HT-29 (cell line): ENCODE results near the gene CELF2. TPM values are rescaled to one million over a fixed set of nuclear protein-coding genes. Genes with fewer than 3 reads are reported as not detected.
"Not testable (repeated sequence)": the region's sequence is repeated elsewhere in the genome, so short reads cannot be mapped to it uniquely, and the experiment has no call there.

Source experiments
- DNase-seq: peaks from one replicate; pipeline ENCODE4 v3.0.0-alpha.2; 2015; ENCODE audit warnings: low spot score
- total RNA-seq: library from RNA; depleted of rRNA; stranded (reverse); fragments of >200 nt; shearing (Covaris generic); gene quantifications from 2 replicates; pipeline ENCODE4 v1.2.3, GENCODE V29; 2014; rRNA removed

The CELF2 gene
- not detected in 2 replicates for total RNA-seq

DNA sequence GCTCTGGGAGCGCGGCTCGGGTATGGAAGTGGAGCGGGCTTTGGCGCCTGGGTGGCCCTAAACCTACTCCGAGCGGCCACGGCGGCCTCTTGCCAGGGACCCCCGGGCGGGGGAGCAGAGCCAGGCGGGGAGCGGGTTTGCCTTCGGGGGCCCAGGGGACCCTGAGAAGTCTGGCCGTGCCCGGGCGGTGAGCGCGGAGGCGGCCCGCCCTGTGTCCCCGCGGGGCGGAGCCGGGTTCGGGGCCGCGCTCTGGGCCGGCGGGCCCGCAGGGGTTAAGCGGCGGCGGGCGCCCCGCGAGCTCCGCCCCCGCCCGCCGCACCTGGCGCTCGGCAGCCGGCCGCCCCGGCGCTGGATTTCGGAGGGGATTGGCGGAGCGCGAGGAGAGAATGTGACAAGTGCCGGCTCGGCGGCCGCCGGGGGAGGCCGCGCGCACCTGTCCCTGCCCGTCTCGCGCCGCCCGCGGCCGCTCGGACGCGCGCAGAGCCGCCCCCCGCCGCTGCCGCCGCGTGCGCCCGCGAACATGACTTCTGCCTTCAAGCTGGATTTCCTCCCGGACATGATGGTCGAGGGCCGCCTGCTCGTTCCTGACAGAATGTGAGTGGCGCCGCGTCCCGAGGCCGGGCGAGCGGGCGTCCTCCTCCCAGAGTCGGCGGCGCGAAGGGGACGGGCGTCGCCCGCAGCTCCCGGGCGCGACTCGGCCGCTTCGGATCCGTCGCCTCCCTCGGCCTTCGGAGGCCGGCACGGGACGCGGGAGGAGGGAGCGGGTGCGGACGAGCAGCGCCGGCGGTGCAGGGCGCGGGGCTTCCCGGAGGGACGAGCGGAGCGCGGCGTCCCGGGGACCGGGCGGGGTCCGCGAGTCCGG lies at the start of gene CELF2:
Gene CELF2, plus strand, starts transcription at position 303 of the 862 bp plus-strand sequence. Its CDS starts 218 bp downstream, at position 521.
- DNase-seq: no peak

DNA sequence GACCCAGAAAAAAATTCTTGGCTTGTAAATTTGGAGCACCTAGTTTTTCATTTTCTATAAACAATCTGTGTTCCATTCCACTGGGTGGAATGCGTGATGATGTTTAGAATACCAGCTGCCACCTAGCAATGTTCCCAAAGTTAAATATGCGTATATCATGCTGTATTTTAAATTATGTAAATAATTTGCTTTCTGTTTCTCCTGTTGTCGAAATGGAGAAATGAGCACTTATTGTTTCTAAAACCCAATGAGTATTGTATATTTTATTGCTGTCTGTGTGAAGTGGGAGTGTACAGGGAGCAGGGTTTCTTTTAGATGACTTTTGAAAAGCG lies 49.4 kb upstream of the CELF2 start:
- DNase-seq: no peak

DNA sequence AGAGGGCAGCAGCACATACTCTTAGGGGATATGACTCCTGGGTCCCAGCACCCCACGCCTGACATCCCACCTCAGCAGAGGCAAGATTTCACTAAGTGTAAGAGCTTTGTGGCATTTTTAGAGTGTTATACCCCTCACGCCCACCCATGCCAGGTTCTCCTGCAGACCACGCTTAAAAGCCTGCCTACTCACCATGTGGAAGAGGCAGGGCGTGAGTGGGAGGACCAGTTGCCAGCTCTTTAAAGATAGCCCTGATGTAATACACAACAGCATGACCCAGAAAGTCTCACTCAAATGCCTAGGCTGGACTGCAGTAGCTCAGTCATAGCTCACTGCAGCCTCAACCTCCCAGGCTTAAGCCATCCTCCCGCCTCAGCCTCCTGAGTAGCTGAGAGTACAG lies 44.4 kb upstream of the CELF2 start:
- DNase-seq: no peak

DNA sequence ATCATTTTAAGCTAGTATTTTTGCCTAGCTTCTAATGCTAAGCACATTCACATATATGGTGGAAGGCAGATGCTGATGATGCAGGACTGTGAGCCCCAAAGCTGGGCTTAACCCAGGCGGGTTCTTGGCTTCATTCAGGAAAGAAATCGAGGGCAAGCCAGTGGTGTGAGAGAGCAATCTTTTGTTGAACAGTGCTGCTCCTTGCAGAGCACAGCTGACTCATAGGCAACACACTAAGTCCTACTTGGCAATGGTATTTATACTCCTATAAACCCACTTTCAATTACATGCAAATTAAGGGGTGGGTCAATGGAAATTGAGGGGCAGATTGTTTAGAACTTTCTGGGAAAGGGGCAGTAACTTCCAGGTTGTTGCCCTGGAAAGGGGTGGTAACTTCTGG lies 42.0 kb upstream of the CELF2 start:
- no peak for DNase-seq

DNA sequence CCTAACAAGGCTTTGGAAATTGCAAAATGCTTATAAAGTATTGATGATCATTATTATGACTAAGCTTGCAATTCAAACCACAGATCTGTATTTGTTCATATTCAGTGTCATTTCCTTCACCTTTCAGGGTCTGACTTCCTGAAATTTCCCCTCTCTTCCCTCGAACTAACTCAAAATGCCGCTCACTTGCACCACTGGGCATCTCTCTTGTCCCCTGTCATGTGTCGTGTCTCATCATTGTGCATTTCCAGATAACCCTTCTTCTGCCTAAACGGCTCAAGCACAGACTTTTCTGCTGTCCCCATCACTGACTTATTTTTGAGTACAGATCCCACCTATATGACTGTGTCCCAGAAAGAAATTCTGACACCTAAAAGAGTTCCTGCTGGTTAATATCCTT lies 41.0 kb upstream of the CELF2 start:
- DNase-seq: no peak

DNA sequence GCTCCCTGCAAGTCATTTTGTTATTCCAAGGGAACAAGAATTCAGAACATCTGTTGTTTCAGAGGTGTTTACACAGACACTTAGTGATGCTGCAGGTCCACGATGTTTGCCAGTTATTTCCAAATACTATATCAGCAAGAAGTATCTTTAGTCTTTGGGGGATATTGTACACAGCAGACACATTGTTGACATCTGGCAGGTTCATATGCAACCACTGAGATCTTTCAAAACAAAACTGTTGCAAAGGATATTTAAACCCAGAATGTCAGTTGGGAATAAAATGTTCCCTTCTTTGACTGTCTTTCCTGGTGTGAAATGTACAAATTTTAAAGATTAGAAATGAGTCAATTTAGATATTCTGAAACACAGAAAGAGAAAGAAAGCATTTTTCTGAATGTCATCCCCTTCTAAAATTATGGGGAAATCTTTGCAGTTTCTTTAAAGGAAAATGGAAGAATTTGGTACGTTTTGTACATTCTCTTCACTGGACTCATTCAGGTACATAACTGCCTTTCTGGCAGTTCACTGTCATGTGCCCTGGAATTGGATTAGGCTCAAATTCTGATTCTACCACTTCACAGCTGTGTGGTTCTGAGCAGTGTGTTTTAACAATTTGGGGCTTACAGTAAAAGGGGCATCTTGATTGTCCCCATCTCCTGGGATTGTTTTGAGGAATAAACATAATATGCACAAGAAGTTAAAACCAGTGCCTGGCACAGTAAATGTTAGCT lies 40.3 kb upstream of the CELF2 start:
- no peak for DNase-seq

DNA sequence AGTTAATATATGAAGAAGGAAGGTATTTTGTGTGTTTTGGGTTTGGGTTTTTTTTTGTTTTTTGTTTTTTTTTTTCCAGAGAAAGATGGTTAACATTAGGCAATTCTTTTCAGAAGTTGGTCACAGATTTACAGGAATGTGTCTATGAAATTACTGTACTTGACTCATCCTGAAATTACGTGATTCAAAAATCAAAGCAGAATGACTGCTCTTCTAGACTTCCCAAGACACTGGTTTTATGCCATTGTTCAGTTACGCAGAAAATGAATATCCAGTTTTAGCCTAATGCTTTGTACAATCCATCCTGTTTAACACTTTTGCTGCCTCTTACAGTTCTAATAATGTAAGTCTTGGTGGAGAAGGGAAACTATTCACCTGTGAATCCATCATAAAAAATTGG lies 39.7 kb upstream of the CELF2 start:
- no peak for DNase-seq

DNA sequence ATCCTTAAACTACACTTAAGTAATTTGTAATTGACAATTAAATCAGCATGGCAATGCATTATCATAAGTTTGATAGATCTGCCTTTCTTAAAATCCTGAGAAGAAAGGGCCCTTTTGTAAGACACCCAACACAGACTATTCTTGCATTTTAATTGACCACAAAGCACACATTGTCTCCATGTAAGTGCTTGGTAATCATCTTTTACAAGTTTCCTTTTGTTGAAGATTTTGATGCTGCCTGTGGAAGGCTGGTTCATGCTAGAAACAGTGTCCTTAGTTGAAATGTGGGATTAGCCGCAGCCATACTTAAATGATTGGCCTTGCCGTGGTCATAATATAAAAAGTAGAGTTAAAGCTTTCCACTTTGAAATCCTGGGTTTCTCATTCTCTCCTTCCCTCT lies 32.3 kb upstream of the CELF2 start:
- DNase-seq: no peak

DNA sequence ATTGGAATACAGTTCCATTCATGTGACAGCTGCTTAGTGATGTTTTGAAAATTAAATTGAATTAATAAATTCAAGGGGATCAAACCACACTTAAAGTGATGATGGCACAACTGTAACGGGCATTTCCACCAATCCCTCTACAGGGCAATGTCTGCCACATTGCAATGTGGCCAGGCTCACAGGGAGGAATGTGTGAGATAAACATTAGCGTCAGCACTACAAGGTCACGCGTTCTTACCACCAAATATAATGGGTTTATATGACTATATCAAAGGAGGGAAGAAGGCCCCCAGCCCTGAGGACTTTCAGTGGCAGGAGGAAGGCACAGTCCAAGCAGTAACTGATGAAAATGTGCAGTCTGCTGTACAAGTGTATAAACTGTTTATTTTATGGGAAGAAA lies 31.1 kb upstream of the CELF2 start:
- DNase-seq: no peak

DNA sequence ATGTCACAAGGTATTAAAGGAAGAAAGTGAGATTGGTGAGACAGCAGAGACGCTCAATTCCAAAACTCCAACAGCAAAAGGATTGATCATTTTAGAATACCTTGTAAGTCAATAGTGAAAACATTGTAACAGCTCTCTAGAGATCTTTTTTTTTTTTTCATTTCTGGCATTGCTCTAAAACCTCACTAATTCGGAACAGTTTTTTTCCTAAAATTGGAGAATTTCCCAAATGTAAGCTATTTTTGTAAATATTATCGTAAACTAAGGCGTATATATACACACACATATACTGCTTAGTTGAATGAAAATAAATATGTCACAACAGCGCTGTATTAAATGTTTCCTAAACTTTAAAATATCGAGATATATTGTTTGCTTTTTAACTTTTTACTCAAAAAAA lies 30.6 kb upstream of the CELF2 start:
- DNase-seq: no peak

DNA sequence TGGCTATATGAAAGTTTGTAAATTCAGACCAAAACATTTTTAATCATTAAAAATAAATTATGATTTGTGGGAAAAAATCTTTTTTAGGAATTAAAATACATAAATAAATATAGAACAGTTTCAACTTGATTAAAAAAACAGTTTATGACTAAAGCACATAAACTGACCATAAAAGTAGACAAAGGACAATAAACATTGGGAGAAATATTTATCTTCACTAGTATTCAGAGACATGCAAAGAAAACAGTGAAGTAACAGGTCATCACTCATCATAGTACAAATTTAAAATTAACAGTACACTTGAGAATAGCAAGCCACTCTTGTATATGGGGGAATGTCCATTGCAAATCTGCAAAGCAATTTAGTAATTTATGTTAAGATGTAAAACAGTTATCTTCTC lies 28.0 kb upstream of the CELF2 start:
- DNase-seq: no peak

DNA sequence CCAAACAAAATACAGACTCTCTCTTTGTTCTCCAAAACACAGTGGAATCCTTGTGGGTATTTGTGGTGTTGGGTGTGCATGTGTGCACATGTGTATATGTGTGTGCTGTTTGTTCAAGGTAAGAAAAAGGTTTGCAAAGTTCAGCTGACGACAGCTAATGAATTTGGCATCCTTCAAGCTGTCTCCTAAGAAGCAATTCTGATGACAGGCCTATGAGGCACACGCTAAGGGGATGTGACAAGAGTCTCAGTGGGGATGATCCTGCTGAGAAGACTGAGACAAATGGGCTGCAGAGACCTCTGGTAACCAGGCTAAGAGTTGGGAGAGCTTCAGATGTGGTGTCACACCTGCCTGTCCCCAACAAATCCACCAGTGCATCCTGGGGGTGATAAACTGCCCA lies 26.5 kb upstream of the CELF2 start:
- no peak for DNase-seq

DNA sequence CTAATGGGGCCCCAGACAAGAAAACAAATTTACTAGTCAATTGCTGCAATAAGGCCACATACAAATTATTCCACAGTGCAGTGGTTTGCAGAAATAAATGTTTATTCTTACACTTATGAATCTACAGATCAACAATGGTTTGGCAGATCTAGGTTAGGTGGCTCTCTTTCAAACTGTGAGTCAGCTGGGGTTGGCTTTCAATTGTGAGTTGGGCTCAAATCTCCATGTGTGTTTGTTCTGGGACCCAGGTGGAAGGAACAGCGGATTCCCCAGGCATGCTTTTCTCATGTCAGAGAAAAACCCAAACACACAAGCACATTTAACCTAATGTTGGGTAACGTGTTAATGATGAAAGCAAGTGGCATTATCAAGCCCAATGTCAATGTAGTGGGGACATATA lies 25.6 kb upstream of the CELF2 start:
- DNase-seq: no peak

DNA sequence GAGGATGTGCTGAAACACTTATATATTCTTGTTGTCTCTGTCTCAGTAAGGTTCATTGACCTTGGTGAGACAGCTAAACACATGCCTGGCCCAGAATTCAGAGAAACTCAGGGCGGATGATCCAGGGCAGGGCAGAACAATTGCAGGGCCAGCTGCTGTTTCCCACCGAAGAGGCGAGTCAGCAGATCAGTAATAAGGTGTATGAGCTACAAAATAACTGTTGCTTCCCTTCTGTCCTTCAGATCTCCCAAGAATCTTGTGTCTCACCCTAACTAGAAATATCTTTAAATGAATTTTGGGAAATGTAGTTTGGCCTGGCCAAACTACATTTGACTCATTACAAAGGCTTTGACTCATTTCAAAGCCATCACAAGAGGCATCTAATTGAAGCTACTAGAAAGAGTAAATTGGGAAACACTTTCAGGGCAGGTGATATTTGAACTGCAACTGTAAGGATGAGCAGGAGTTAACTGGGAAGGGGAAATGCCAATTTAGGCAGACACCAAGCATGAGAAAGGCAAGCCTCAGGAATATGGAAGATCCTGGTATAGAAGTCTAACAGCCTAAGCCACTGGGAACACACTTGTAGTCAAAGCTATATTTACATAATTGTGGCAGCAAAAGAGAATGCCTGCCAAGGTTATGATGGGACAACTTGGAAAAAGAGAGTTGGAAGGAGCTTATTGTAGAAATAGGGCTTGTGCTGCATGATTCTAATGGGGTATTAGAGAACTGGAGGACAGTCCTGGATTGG lies 24.5 kb upstream of the CELF2 start:
- DNase-seq: no peak

DNA sequence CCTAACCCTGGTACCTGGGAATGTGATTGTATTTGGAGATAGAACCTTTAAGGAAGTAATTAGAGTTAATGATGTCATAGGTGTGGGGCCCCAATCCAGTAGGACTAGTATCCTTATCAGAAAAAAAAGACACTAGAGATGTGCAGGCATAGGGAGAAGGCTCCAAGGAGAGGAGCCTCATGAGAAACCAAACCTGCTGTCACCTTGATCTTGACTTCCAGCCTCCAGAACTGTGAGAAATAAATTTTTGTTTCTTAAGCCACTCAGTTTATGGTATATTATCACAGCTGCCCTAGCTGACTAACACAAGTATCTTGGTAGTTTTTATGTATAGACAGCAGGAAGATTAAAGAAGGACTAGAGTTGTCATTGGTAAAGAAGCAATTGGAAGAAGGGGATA lies 23.9 kb upstream of the CELF2 start:
- DNase-seq: no peak

DNA sequence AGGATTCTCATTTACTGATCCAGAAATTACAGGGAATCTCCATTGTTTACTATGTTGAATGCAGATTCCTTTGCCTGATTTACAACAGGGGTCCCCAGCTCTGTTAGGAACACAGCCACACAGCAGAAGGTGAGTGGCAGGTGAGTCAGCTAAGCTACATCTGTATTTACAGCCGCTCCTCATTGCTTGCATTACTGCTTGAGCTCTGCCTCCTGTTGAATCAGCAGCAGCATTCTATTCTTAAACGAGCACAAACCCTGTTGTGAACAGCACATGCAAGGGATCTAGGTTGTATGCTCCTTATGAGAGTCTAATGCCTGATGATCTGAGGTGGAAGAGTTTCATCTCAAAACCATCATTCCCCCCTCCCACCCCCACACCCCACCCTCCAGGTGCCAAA lies 23.3 kb upstream of the CELF2 start:
- no peak for DNase-seq

DNA sequence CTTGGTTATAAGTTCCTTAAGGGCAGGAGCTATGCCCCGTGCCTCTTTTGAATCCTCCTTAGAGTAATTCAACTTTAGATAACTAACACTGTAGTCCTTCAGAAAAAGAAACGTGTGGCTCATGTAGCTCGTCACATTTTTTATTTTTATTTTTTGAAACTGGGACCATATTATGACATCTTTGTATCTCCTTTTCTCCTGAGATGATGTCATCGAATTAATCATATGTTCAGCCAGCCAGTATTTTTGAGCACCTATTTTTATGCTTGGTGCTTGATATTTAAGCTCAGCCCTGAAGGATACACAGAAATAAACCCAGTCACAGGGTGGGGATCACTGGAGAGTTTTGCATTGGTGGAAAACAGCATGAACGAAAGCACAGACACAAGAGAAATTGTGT lies 22.6 kb upstream of the CELF2 start:
- no peak for DNase-seq

DNA sequence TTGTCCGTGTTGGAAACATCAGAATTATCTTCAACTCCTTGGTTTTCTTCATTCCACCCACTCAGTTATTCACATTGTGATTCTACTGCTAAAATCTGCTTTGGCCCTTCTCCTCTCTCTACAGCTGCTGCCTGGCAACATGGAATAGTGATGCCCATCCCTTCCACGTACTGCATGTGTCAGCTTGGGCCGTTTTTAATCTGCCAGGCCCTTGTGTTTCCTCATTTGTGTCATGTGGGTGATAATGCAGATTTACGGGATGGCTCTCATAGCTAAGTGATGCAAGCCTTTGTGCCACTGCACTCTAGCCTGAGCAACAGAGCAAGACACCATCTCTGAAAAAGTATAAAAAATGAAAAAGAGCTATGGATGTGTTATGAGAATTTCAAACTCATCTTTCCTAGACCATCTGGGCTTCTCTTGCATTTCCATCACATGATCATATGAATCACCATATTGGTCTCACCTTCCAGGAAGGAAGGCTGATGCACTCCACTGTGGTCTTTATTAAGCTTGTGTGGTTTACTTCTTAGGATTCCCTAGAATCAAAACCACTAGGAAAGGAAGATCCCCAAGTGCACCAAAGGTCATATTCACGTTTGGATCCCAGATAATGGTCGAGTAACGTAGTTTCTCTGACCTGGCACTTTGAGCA lies 20.6 kb upstream of the CELF2 start:
- no peak for DNase-seq

DNA sequence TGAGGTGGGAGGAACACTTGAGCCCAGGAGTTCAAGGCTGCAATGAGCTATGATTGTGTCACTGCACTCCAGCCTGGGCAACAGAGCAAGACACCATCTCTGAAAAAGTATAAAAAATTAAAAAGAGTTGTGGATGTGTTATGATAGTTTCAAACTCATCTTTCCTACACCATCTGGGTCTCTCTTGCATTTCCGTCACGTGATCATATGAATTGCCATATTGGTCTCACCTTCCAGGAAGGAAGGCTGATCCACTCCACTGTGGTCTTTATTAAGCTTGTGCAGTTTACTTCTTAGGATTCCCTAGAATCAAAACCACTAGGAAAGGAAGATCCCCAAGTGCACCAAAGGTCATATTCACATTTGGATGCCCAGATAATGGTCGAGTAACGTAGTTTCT lies 18.2 kb upstream of the CELF2 start:
- DNase-seq: not testable (repeated sequence)

DNA sequence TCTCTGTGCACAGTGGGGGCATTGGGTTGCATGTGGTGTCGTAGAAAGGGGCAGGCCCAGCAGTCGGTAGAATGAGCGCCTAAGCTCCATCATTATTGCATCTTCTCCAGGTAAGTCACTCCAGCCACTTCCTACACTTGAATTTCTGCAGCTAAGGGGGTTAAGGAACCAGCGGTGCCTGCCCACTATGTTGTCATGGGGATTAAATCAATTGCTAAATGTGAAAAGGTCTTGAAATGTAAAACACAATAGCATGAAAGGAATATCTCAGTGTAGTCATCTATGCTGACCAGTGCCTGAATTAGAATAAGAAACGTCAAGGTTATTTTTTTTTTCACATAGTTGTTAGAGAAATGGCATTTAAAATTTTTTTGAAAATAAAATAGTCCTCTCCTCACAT lies 15.2 kb upstream of the CELF2 start:
- DNase-seq: no peak

DNA sequence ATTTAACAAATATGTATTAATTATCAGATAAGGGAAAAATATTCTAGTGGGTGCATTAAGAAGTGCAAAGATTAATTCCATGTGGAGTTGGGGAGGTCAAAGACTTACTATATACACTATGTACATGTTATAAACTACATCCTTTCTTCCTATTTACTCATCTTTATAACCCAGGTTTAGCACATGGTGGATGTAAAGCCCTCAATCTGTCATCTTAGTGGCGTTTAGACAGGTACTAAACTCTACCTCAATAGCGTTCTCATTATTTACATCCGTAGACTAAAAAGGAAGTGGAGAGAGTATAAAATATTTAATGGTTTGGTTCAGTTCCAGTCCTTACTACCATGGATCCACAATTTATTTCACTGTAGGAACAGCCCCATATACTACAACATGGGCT lies 14.8 kb upstream of the CELF2 start:
- DNase-seq: no peak

DNA sequence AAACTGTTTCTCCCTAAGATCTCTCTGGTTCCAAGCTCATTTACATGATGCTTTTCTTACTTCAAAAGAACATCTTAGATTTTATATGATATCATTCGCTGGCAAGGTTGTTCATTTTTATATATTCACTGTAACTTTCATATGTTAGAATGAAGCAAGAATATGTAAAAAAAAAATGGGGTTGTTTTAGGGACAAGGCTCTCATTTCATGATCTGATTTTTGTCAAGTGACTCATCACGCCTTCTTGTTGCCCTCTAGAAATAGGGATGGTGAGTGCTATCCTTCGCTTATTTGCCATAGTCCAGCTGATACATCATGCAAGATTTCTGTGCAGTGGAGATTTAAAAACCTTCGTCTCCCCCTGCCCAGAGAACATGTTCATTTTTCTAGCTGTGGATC lies 14.0 kb upstream of the CELF2 start:
- DNase-seq: no peak
